Left lung (tissue), 10 donors: ENCODE results near the gene SCAPER. TPM values are rescaled to one million over a fixed set of nuclear protein-coding genes. Genes with fewer than 3 reads are reported as not detected.

ENCODE experiments used
- ATAC-seq: fragments of 200-7000 bp; cut with Tn5 transposase; one replicate; pipeline ENCODE4 v1.9.1; 2020; ENCODE audit warnings: moderate library complexity
- DNase-seq, 4 donors: peaks; one replicate each; pipeline ENCODE4 v3.0.0-alpha.2; 2013 to 2020
- H3K27ac ChIP-seq, 2 donors: fragments of 200-600 bp; sonication (generic) in 1 of 2; one replicate each; pipeline versions ENCODE4 v1.5.0 to v1.8.0; 2020 to 2021
- H3K27me3 ChIP-seq, 2 donors: fragments of 200-600 bp; sonication (generic) in 1 of 2; one replicate each; pipeline versions ENCODE4 v1.5.0 to v1.8.0; 2020 to 2021
- H3K36me3 ChIP-seq, 2 donors: fragments of 200-600 bp; sonication (generic) in 1 of 2; one replicate each; pipeline versions ENCODE4 v1.5.0 to v1.8.0; 2020 to 2021
- H3K4me1 ChIP-seq, 2 donors: fragments of 200-600 bp; one replicate each; pipeline ENCODE4 v1.8.0; 2021
- H3K4me3 ChIP-seq, 2 donors: fragments of 200-600 bp; sonication (generic) in 1 of 2; one replicate each; pipeline versions ENCODE4 v1.5.0 to v1.8.0; 2020 to 2021; ENCODE audit warnings: mild to moderate bottlenecking in 1 of 2
- H3K9me3 ChIP-seq, 2 donors: fragments of 200-600 bp; sonication (generic) in 1 of 2; one replicate each; pipeline versions ENCODE4 v1.5.0 to v1.8.0; 2020 to 2021
- CTCF ChIP-seq, 2 donors: fragments of 200-600 bp; sonication (generic) in 1 of 2; IDR thresholded peaks; one replicate each; pipeline versions ENCODE4 v1.5.0 to v1.8.0; 2021; ENCODE audit warnings: antibody characterized with exemption in 2 of 2
- intact Hi-C, 2 donors: fragments of 100-400 bp; cut with DNase I; formaldehyde crosslinking; loops; one replicate each; pipeline versions ENCODE4 v1.11.2 to v1.14.2; 2022
- polyA plus RNA-seq, 6 donors: library from polyadenylated mRNA; unstranded; fragments of 120-200 nt; gene quantifications; one replicate each; pipeline ENCODE4 v1.2.1, GENCODE V29; 2013; ENCODE audit not compliant: insufficient read length in 6 of 6
- total RNA-seq, 2 donors: library from RNA; stranded (reverse); fragmentation: NEBNext Ultra II Directional; extraction: Animal tissue kit (Norgen Biotek cat#: 25700); gene quantifications; one replicate each; pipeline ENCODE4 v1.2.1, GENCODE V29; 2021
- donor health status: DM: no; HTN: yes; CAD: no.
- donor health status: DM: no; HTN: no; CAD: no.

Gene SCAPER
- total and polyA plus RNA-seq, 8 donors, result 18.3 to 30.0 (median 26.6) TPM

GRCh38 chr15:76588811-76589747, 316.1 kb downstream of the SCAPER start:
- ATAC-seq (no peak), DNase-seq (no peak)
- no peaks in the 10 kb centered on the region for H3K27me3 ChIP-seq
- no peaks in the 10 kb centered on the region for H3K9me3 ChIP-seq
- TF ChIP-seq CTCF (IDR thresholded peaks at IDR 0.05), result no peak
- no peaks in the 10 kb centered on the region for H3K4me1 ChIP-seq
- no peak overlapping the region for H3K27ac ChIP-seq
- H3K4me3 ChIP-seq, result no peak overlapping the region
- peaks cover 0 to 7% of the 10 kb centered on the region in 2 donors for H3K36me3 ChIP-seq
- intact Hi-C loops, result no loop called here

GRCh38 chr15:76585576-76585897, 319.6 kb downstream of the SCAPER start:
- no peak for TF ChIP-seq CTCF (IDR thresholded peaks at IDR 0.05)
- Histone ChIP-seq H3K27ac (no peak overlapping the region), H3K27me3 (no peaks in the 10 kb centered on the region), H3K36me3 (peaks cover 0 to 7% of the 10 kb centered on the region in 2 donors), H3K4me3 (no peak overlapping the region), H3K9me3 (peaks cover 0 to 23% of the 10 kb centered on the region in 2 donors), H3K4me1 (no peaks in the 10 kb centered on the region)
- no peak for DNase-seq
- intact Hi-C loops, result no loop called here
- no peak for ATAC-seq

- ATAC-seq, result no peak
- no peak for DNase-seq
- Histone ChIP-seq H3K36me3 (peaks cover 0 to 7% of the 10 kb centered on the region in 2 donors), H3K27ac (no peak overlapping the region), H3K9me3 (peaks cover 0 to 23% of the 10 kb centered on the region in 2 donors), H3K4me3 (no peak overlapping the region), H3K27me3 (no peaks in the 10 kb centered on the region), H3K4me1 (no peaks in the 10 kb centered on the region)
- TF ChIP-seq CTCF (IDR thresholded peaks at IDR 0.05), result no peak
- intact Hi-C loops, result no loop called here
Measured at GRCh38 chr15:76584868-76585575, 320.1 kb downstream of the SCAPER start.

- ATAC-seq (no peak), DNase-seq (no peak)
- H3K9me3 ChIP-seq, result peaks cover 0 to 25% of the 10 kb centered on the region in 2 donors
Measured at GRCh38 chr15:76582550-76582949, 322.6 kb downstream of the SCAPER start.

More at GRCh38 chr15:76582550-76582949, 322.6 kb downstream of the SCAPER start:
- no peak for TF ChIP-seq CTCF (IDR thresholded peaks at IDR 0.05)
- Histone ChIP-seq H3K36me3 (no peaks in the 10 kb centered on the region), H3K4me3 (no peak overlapping the region), H3K27me3 (no peaks in the 10 kb centered on the region), H3K4me1 (no peaks in the 10 kb centered on the region), H3K27ac (no peak overlapping the region)
- intact Hi-C loops, result no loop called here
